Fibroblast of the aortic adventitia (primary cell): ENCODE data around the gene EED. TPM values are rescaled to one million over a fixed set of nuclear protein-coding genes. Genes with fewer than 3 reads are reported as not detected.

Experiments used
- DNase-seq: peaks from one replicate; pipeline ENCODE4 v3.0.0-alpha.2; 2010; ENCODE audit warnings: low read depth
- H3K4me3 ChIP-seq: 2 replicates; pipeline ENCODE4 v1.5.1; 2011; ENCODE audit warnings: low read depth, mild to moderate bottlenecking, control low read depth, low read length, moderate library complexity
- CTCF ChIP-seq: IDR thresholded peaks from 2 replicates; pipeline ENCODE4 v1.5.1; 2011; ENCODE audit warnings: mild to moderate bottlenecking, low read length, control low read depth, inconsistent platforms; ENCODE audit not compliant: insufficient read depth
- total RNA-seq: library from RNA; depleted of rRNA; stranded (reverse); fragments of >200 nt; gene quantifications from 2 replicates; pipeline ENCODE4 v1.2.3, GENCODE V29; 2012; ENCODE audit warnings: low replicate concordance

EED gene
- 19.4 and 24.7 TPM in 2 replicates for total RNA-seq

- DNase-seq, result peak; percentile 94
- no peak for TF ChIP-seq CTCF
- H3K4me3 ChIP-seq, result peak within 1 kb of the TSS; percentile 93
Observed at GRCh38 chr11:86244522-86245368, at the start of gene EED. Gene EED, plus strand, starts transcription at chr11:86244753. Its CDS starts 477 bp downstream, at chr11:86245230.

GRCh38 chr11:86194998-86195397 is 49.6 kb upstream of the EED start:
- TF ChIP-seq CTCF, result no peak
- H3K4me3 ChIP-seq, result no peak overlapping the region
- DNase-seq, result no peak

- no peak overlapping the region for H3K4me3 ChIP-seq
- DNase-seq, result no peak
- no peak for TF ChIP-seq CTCF
Observed at GRCh38 chr11:86196085-86196696, 48.4 kb upstream of the EED start.

- no peak for TF ChIP-seq CTCF
- DNase-seq, result peak; percentile 31
- no peak overlapping the region for H3K4me3 ChIP-seq
Observed at GRCh38 chr11:86196913-86197312, 47.6 kb upstream of the EED start.

- no peak overlapping the region for H3K4me3 ChIP-seq
- peak; percentile 71 for DNase-seq
- no peak for TF ChIP-seq CTCF
Observed at GRCh38 chr11:86197448-86197847, 47.1 kb upstream of the EED start.

- no peak for TF ChIP-seq CTCF
- no peak overlapping the region for H3K4me3 ChIP-seq
- DNase-seq, result no peak
Observed at GRCh38 chr11:86198139-86198538, 46.4 kb upstream of the EED start.
